HG03025 (cell line): ENCODE measurements around the gene ADAMTS12.

Source experiments
- ATAC-seq: cut with Tn5 transposase; IDR thresholded peaks from one replicate; pipeline ENCODE4 v1.9.1; 2021; ENCODE audit warnings: mild to moderate bottlenecking, moderate library complexity; ENCODE audit not compliant: unreplicated experiment, low FRiP score

ADAMTS12 gene

GRCh38 chr5:33684496-33685159 lies 207.2 kb downstream of the ADAMTS12 start:
- ATAC-seq, result no peak

- no peak for ATAC-seq
These were observed 212.0 kb downstream of the ADAMTS12 start for GRCh38 chr5:33679791-33680190.

GRCh38 chr5:33675958-33676464 lies 215.8 kb downstream of the ADAMTS12 start:
- peak; percentile 63 for ATAC-seq

- ATAC-seq, result no peak
These were observed 220.0 kb downstream of the ADAMTS12 start for GRCh38 chr5:33671700-33672291.

GRCh38 chr5:33662722-33663427 lies 228.9 kb downstream of the ADAMTS12 start:
- ATAC-seq, result no peak

GRCh38 chr5:33659526-33660169 lies 232.1 kb downstream of the ADAMTS12 start:
- ATAC-seq, result no peak

GRCh38 chr5:33657804-33658440 lies 233.9 kb downstream of the ADAMTS12 start:
- no peak for ATAC-seq

GRCh38 chr5:33657176-33657575 lies 234.6 kb downstream of the ADAMTS12 start:
- no peak for ATAC-seq

- no peak for ATAC-seq
These were observed 240.9 kb downstream of the ADAMTS12 start for GRCh38 chr5:33650911-33651310.

GRCh38 chr5:33649549-33650482 lies 242.0 kb downstream of the ADAMTS12 start:
- ATAC-seq, result no peak

GRCh38 chr5:33641744-33642505 lies 249.9 kb downstream of the ADAMTS12 start:
- ATAC-seq, result no peak

GRCh38 chr5:33639474-33639873 lies 252.3 kb downstream of the ADAMTS12 start:
- ATAC-seq, result no peak

GRCh38 chr5:33637011-33637410 lies 254.8 kb downstream of the ADAMTS12 start:
- ATAC-seq, result no peak

- ATAC-seq, result no peak
These were observed 256.2 kb downstream of the ADAMTS12 start for GRCh38 chr5:33635582-33635981.

GRCh38 chr5:33633699-33634098 lies 258.1 kb downstream of the ADAMTS12 start:
- ATAC-seq, result no peak

GRCh38 chr5:33631786-33632185 lies 260.0 kb downstream of the ADAMTS12 start:
- ATAC-seq, result peak; percentile 66

GRCh38 chr5:33631139-33631538 lies 260.7 kb downstream of the ADAMTS12 start:
- ATAC-seq, result no peak

GRCh38 chr5:33629999-33630398 lies 261.8 kb downstream of the ADAMTS12 start:
- ATAC-seq, result no peak

GRCh38 chr5:33628796-33629195 lies 263.0 kb downstream of the ADAMTS12 start:
- ATAC-seq, result no peak
